Brain microvascular endothelial cell (primary cell): ENCODE data around the gene ZBTB7C.

Experiments used
- DNase-seq: peaks from one replicate; pipeline ENCODE4 v3.0.0-alpha.2; 2020
- H3K27ac ChIP-seq: fragments of 250-450 bp; sonication (Bioruptor Pico); 2 replicates; pipeline ENCODE4 v1.5.1; 2020; ENCODE audit warnings: mild to moderate bottlenecking, moderate library complexity
- H3K27me3 ChIP-seq: fragments of 250-450 bp; sonication (Bioruptor Pico); replicated peaks from 2 replicates; pipeline ENCODE4 v1.5.1; 2020; ENCODE audit warnings: mild to moderate bottlenecking
- H3K36me3 ChIP-seq: fragments of 250-450 bp; sonication (Bioruptor Pico); replicated peaks from 2 replicates; pipeline ENCODE4 v1.5.1; 2020; ENCODE audit warnings: mild to moderate bottlenecking
- H3K4me3 ChIP-seq: 2 replicates; pipeline ENCODE4 v1.5.1; 2011; ENCODE audit warnings: low read depth, mild to moderate bottlenecking, control low read depth, low read length, moderate library complexity
- CTCF ChIP-seq: IDR thresholded peaks from 2 replicates; pipeline ENCODE4 v1.5.1; 2011; ENCODE audit warnings: low read depth, mild to moderate bottlenecking, moderate library complexity, low read length, control low read depth, inconsistent platforms; ENCODE audit errors: missing control alignments
- in situ Hi-C: cut with HindIII; loops from 2 replicates; pipeline ENCODE4 v1.10.0; 2017; ENCODE audit warnings: low sequenced_read_pairs, low pct_ligation_motif_present

The ZBTB7C gene

GRCh38 chr18:48057018-48057417 lies 352.2 kb downstream of the ZBTB7C start:
- H3K36me3 ChIP-seq, result no peaks in the 10 kb centered on the region
- in situ Hi-C loops, result no loop called here
- H3K27me3 ChIP-seq, result no peaks in the 10 kb centered on the region
- H3K27ac ChIP-seq, result no peak overlapping the region
- no peak overlapping the region for H3K4me3 ChIP-seq
- no peak for TF ChIP-seq CTCF
- no peak for DNase-seq

- no peak overlapping the region for H3K4me3 ChIP-seq
- in situ Hi-C loops, result no loop called here
- H3K36me3 ChIP-seq, result no peaks in the 10 kb centered on the region
- TF ChIP-seq CTCF, result no peak
- no peak for DNase-seq
- H3K27me3 ChIP-seq, result no peaks in the 10 kb centered on the region
- no peak overlapping the region for H3K27ac ChIP-seq
Observed at GRCh38 chr18:48055351-48055750, 353.8 kb downstream of the ZBTB7C start.

GRCh38 chr18:48053881-48054816 lies 355.0 kb downstream of the ZBTB7C start:
- in situ Hi-C loops, result no loop called here
- TF ChIP-seq CTCF, result no peak

GRCh38 chr18:48052842-48053241 lies 356.3 kb downstream of the ZBTB7C start:
- H3K27me3 ChIP-seq, result peaks cover under 1% of the 10 kb centered on the region
- in situ Hi-C loops, result no loop called here

More at GRCh38 chr18:48053881-48054816, 355.0 kb downstream of the ZBTB7C start:
- no peak for DNase-seq
- no peaks in the 10 kb centered on the region for H3K36me3 ChIP-seq
- no peak overlapping the region for H3K27ac ChIP-seq
- H3K4me3 ChIP-seq, result no peak overlapping the region
- no peaks in the 10 kb centered on the region for H3K27me3 ChIP-seq

GRCh38 chr18:48051945-48052840 lies 357.0 kb downstream of the ZBTB7C start:
- TF ChIP-seq CTCF, result no peak
- Histone ChIP-seq H3K36me3 (no peaks in the 10 kb centered on the region), H3K27ac (no peak overlapping the region), H3K27me3 (peaks cover 2% of the 10 kb centered on the region), H3K4me3 (no peak overlapping the region)
- in situ Hi-C loops, result no loop called here
- no peak for DNase-seq

More at GRCh38 chr18:48052842-48053241, 356.3 kb downstream of the ZBTB7C start:
- no peak for TF ChIP-seq CTCF
- no peak for DNase-seq
- Histone ChIP-seq H3K4me3 (no peak overlapping the region), H3K36me3 (no peaks in the 10 kb centered on the region), H3K27ac (no peak overlapping the region)
